RWPE2 (cell line): ENCODE results near the gene PLCH2.

Source experiments
- ATAC-seq: fragments of 200-7000 bp; cut with Tn5 transposase; 3 replicates; pipeline ENCODE4 v1.9.1; 2021; ENCODE audit warnings: low read depth
- DNase-seq: peaks from one replicate; pipeline ENCODE4 v3.0.0-alpha.2; 2020; ENCODE audit warnings: low spot score
- H3K27ac ChIP-seq: fragments of 450-650 bp; 2 replicates; pipeline ENCODE4 v1.5.1; 2017; ENCODE audit warnings: mild to moderate bottlenecking; ENCODE audit not compliant: poor library complexity, severe bottlenecking
- H3K27me3 ChIP-seq: fragments of 250-450 bp; sonication (Bioruptor Pico); 2 replicates; pipeline ENCODE4 v1.5.1; 2021; ENCODE audit warnings: mild to moderate bottlenecking, moderate library complexity; ENCODE audit not compliant: insufficient read depth, poor library complexity, severe bottlenecking
- H3K36me3 ChIP-seq: fragments of 250-450 bp; sonication (Bioruptor Pico); 2 replicates; pipeline ENCODE4 v1.5.1; 2020; ENCODE audit warnings: low read depth, mild to moderate bottlenecking, moderate library complexity
- H3K4me1 ChIP-seq: fragments of 250-450 bp; sonication (Bioruptor Pico); 2 replicates; pipeline ENCODE4 v1.5.1; 2021; ENCODE audit warnings: mild to moderate bottlenecking, moderate library complexity; ENCODE audit not compliant: insufficient read depth, poor library complexity, severe bottlenecking
- H3K4me3 ChIP-seq: fragments of 250-450 bp; sonication (Bioruptor Pico); 2 replicates; pipeline ENCODE4 v1.5.1; 2021; ENCODE audit warnings: mild to moderate bottlenecking, moderate library complexity; ENCODE audit not compliant: severe bottlenecking
- H3K9me3 ChIP-seq: fragments of 250-450 bp; sonication (Bioruptor Pico); 2 replicates; pipeline ENCODE4 v1.5.1; 2021; ENCODE audit warnings: mild to moderate bottlenecking, moderate library complexity; ENCODE audit not compliant: severe bottlenecking
- TF ChIP-seq, protein P1 (sequence below): fragments of 450-650 bp; IDR thresholded peaks from one replicate; pipeline ENCODE4 v1.5.1; 2017; ENCODE audit warnings: mild to moderate bottlenecking, moderate library complexity; ENCODE audit not compliant: poor library complexity, severe bottlenecking

Gene PLCH2

DNA sequence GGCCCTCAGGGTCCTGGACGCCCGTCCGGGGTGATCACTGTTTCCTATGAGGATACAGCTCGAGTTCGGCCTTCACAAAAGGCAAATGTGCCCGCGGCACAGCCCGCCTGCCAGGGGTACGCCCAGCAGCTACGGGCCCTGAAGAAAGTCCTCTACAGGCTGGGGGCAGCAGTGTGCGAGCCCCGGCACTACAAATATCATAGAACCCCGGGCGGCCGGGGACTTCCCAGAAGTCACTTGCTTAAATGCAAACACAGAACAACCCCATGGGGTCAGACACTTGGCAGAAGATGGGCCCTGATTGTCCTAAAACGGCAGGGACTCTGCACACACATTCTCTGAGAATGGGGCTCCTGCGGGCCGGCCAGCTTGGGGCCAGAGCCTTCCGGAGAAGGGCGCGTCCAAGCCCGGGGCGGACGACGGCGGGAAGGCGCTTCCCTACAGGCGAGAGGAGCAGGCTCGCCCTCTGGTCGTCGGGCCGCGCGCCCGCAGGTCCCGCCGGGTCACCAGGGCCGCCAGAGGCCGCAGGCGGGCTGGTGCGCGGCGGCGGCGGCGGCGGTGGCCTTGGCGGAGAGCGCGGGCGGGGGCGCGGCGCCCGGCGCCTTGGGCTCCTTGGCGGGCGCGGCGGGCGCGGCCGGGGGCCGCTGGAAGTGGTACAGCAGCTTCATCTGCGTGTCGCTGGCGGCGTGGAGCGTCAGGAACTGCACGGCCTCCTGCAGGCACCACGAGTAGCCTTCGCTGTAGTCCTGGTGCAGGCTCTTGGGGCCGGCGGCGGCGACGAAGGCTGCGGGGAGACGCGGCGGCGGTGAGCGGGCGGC lies 53.1 kb downstream of the PLCH2 start:
- Histone ChIP-seq H3K4me3 (no peak overlapping the region), H3K27me3 (no peaks in the 10 kb centered on the region)

DNA sequence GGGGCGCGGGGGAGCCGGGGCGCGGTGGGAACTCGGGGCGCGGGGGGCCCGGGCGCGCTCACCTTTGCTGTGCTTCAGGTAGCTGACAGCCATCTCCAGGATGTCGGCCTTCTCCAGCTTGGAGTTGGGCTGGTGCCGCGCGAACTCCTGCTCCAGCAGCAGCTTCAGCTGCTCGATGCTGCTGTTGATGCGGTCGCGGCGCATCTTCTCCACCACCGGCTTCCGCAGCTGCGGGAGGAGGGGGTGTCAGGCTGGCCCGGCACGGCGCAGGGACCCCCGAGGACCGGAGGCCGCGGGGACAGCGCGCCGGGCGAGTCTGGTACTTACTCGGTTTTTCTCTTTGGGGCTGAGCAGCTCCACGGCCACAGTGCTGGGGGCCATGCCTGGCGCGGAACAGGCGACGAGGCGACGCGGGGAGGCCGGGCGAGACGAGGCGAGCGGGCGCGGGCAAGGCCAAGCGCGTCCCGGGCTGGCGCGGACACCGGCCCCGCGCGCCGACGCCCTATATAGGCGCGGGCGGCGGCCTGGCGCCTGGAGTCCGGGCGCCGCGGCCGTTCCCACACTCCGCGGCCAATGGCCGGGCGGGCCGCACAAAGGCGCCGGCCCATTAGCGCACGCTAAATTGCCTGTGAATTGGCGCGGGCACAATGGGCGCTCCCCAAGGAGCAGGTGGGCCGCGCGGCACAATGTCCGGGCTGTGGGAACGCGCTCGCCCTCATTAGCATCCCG lies 53.9 kb downstream of the PLCH2 start, which contains the start of gene HES5:
Gene HES5, minus strand, starts transcription at position 480 of the 729 bp plus-strand sequence. Its CDS starts 99 bp downstream, at position 381.
- no peak for ATAC-seq
- Histone ChIP-seq H3K27me3 (no peaks in the 10 kb centered on the region), H3K4me3 (no peak within 1 kb of the TSS), H3K4me1 (peaks cover 37% of the 10 kb centered on the region), H3K36me3 (no peaks in the 10 kb centered on the region; the same call in 1 of the 2 replicates), H3K27ac (peak within 1 kb of the TSS; percentile 87), H3K9me3 (no peaks in the 10 kb centered on the region)
- no peak for DNase-seq
- TF ChIP-seq, protein P1, sequence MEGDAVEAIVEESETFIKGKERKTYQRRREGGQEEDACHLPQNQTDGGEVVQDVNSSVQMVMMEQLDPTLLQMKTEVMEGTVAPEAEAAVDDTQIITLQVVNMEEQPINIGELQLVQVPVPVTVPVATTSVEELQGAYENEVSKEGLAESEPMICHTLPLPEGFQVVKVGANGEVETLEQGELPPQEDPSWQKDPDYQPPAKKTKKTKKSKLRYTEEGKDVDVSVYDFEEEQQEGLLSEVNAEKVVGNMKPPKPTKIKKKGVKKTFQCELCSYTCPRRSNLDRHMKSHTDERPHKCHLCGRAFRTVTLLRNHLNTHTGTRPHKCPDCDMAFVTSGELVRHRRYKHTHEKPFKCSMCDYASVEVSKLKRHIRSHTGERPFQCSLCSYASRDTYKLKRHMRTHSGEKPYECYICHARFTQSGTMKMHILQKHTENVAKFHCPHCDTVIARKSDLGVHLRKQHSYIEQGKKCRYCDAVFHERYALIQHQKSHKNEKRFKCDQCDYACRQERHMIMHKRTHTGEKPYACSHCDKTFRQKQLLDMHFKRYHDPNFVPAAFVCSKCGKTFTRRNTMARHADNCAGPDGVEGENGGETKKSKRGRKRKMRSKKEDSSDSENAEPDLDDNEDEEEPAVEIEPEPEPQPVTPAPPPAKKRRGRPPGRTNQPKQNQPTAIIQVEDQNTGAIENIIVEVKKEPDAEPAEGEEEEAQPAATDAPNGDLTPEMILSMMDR = no peak

More for the DNA sequence above, 53.1 kb downstream of the PLCH2 start:
- Histone ChIP-seq H3K36me3 (no peaks in the 10 kb centered on the region; the same call in 1 of the 2 replicates), H3K9me3 (no peaks in the 10 kb centered on the region), H3K27ac (no peak overlapping the region), H3K4me1 (peaks cover 34% of the 10 kb centered on the region)
- no peak for ATAC-seq
- no peak for DNase-seq
- TF ChIP-seq, protein P1 = no peak

DNA sequence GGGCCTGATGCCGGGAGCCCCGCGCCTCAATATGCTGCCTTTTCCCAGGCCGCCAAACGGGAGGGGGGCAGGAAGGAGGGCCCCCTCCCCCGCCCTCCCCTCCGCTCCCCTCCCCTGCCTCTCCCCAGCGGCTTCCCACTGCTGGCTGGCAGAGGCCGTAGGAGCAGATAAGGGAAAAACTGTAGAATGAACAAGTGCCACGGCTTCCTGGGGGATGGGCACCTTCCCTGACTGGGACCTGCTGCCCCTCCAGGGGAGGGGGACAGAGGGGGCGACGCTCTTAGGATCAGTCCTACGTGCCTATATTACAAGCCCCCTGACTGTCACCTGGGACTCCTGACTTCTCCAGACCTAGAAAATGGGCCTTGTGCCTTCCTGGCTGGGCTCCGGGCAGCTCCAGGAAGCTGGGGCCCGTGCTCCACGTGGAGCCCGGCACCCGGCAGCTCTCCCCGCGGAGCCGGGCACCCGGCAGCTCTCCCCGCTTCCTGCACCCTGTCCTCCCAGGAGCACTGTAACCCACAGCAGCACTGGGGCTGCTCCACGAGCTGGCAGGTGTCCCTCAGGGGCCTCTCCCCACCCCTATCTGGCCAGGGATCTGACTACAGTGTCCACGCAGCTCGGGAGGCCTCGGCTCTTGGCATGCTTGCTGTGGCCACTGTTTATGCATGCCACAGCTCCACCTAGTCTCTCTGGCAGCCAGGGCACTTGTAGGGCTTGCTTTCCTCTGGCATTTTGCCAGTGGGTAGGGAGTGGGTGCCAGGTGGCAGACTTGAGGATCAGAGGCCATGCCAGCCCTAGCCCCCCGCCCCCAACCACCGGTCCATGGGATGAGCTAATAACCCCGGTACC lies 54.6 kb downstream of the PLCH2 start:
- H3K36me3 ChIP-seq = no peaks in the 10 kb centered on the region
- no peak overlapping the region for H3K4me3 ChIP-seq
- H3K4me1 ChIP-seq = peaks cover 40% of the 10 kb centered on the region
- no peaks in the 10 kb centered on the region for H3K9me3 ChIP-seq
- H3K27me3 ChIP-seq = no peaks in the 10 kb centered on the region
- no peak for ATAC-seq
- peak overlapping the region; percentile 87 for H3K27ac ChIP-seq
- TF ChIP-seq, protein P1 = peak; percentile 19
- no peak for DNase-seq

DNA sequence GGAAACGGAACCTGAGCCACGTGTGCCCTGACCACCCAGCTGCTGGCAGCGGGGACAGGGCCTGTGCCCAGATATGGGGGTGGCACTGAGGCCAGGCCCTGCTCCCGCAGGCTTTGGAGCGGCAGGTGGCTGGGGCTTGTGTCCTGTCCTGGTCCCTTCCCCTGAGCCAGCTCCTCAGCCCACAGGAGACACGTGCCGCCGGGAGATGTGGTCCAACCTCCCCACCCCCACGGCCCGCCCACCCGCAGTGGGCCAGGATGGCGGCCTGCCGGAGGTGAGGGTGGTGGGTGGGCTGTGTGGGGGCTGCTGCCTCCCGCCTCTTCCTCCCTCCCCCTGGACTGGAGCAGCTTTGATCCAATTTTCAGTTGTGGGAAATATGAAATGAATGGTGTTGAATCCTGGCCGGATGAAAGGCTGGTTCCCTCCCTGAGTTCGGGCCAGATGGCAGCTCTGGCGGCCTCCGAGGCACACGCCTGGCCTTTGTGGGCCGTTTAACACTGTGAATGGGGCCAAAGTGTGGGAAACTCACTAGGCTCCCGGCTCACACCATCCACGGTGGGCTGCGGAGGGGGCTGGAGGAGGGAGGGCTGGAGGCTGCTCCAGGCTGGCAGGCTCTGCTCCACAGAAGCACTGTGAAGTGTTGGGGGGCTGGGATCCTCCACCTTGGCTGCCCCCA lies 56.5 kb downstream of the PLCH2 start:
- H3K27ac ChIP-seq = peak overlapping the region; percentile 87
- TF ChIP-seq, protein P1 = no peak
- no peak overlapping the region for H3K4me3 ChIP-seq
- H3K4me1 ChIP-seq = peaks cover 53% of the 10 kb centered on the region
- no peaks in the 10 kb centered on the region for H3K9me3 ChIP-seq
- no peak for ATAC-seq
- no peaks in the 10 kb centered on the region for H3K36me3 ChIP-seq
- H3K27me3 ChIP-seq = no peaks in the 10 kb centered on the region
- DNase-seq = no peak
